Ascending aorta (tissue), 2 donors: ENCODE data around the gene ATXN1. TPM values are rescaled to one million over a fixed set of nuclear protein-coding genes. Genes with fewer than 3 reads are reported as not detected.

Source experiments
- DNase-seq, 2 donors: peaks; one replicate each; pipeline ENCODE4 v3.0.0-alpha.2; 2019; ENCODE audit warnings: low spot score in 2 of 2
- H3K27ac ChIP-seq, 2 donors: fragments of 200-600 bp; sonication (generic); one replicate each; pipeline ENCODE4 v1.5.1; 2016 to 2017; ENCODE audit warnings: mild to moderate bottlenecking in 1 of 2
- H3K27me3 ChIP-seq: fragments of 200-600 bp; sonication (generic); one replicate; pipeline ENCODE4 v1.5.1; 2017
- H3K36me3 ChIP-seq, 2 donors: fragments of 200-600 bp; sonication (generic); one replicate each; pipeline ENCODE4 v1.5.1; 2016
- H3K4me1 ChIP-seq, 2 donors: fragments of 200-600 bp; sonication (generic); one replicate each; pipeline ENCODE4 v1.5.1; 2016 to 2017; ENCODE audit warnings: mild to moderate bottlenecking in 1 of 2
- H3K4me3 ChIP-seq, 2 donors: fragments of 200-600 bp; sonication (generic); one replicate each; pipeline ENCODE4 v1.5.1; 2016 to 2017; ENCODE audit warnings: mild to moderate bottlenecking in 1 of 2
- H3K9me3 ChIP-seq, 2 donors: fragments of 200-600 bp; sonication (generic); one replicate each; pipeline ENCODE4 v1.5.1; 2016
- intact Hi-C: fragments of 100-400 bp; cut with DNase I; formaldehyde crosslinking; loops from one replicate; pipeline ENCODE4 v1.15.1; 2023
- total RNA-seq: library from RNA; depleted of rRNA; stranded (reverse); fragments of >200 nt; gene quantifications from one replicate; pipeline ENCODE4 v1.1.0, GENCODE V29; 2016
- TF ChIP-seq, protein P1 (sequence below), 3 experiments: fragments of 200-600 bp in 2 of 3; fragments of 450-650 bp in 1 of 3; sonication (generic) in 2 of 3; IDR thresholded peaks; one replicate each; pipeline ENCODE4 v1.5.1; 2016 to 2019; ENCODE audit warnings: antibody characterized with exemption in 3 of 3, mild to moderate bottlenecking in 1 of 3, moderate library complexity in 1 of 3

ATXN1 gene
- total RNA-seq, 1 donor from 2014 or later, result 68.3 TPM

DNA sequence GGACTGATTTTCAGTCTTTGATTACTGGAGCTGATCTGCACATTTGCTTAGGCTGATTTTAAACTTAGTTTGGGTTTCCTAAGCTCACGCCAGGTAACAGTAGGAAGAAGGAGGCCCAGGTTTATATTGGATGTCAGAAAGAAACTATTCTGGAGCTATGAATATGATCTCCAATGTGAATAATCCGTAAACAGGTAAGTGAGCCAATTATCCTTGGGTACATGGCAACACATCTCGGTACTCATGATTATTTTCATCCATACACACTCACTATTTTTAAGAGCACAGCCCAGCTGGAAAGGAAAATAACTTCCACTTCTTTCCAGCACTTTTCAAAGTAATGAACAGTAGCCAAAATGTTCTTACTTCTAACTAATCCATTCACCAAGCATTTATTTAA, 7.0 kb downstream of the ATXN1 start:
- Histone ChIP-seq H3K36me3 (peaks cover 0 to 2% of the 10 kb centered on the region in 2 donors), H3K4me1 (peaks cover 7 to 48% of the 10 kb centered on the region in 2 donors), H3K9me3 (no peaks in the 10 kb centered on the region), H3K4me3 (no peak overlapping the region), H3K27ac (no peak overlapping the region), H3K27me3 (no peaks in the 10 kb centered on the region)
- intact Hi-C loops, result no loop called here
- TF ChIP-seq, protein P1, sequence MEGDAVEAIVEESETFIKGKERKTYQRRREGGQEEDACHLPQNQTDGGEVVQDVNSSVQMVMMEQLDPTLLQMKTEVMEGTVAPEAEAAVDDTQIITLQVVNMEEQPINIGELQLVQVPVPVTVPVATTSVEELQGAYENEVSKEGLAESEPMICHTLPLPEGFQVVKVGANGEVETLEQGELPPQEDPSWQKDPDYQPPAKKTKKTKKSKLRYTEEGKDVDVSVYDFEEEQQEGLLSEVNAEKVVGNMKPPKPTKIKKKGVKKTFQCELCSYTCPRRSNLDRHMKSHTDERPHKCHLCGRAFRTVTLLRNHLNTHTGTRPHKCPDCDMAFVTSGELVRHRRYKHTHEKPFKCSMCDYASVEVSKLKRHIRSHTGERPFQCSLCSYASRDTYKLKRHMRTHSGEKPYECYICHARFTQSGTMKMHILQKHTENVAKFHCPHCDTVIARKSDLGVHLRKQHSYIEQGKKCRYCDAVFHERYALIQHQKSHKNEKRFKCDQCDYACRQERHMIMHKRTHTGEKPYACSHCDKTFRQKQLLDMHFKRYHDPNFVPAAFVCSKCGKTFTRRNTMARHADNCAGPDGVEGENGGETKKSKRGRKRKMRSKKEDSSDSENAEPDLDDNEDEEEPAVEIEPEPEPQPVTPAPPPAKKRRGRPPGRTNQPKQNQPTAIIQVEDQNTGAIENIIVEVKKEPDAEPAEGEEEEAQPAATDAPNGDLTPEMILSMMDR (IDR thresholded peaks at IDR 0.05), result no peak
- no peak for DNase-seq

DNA sequence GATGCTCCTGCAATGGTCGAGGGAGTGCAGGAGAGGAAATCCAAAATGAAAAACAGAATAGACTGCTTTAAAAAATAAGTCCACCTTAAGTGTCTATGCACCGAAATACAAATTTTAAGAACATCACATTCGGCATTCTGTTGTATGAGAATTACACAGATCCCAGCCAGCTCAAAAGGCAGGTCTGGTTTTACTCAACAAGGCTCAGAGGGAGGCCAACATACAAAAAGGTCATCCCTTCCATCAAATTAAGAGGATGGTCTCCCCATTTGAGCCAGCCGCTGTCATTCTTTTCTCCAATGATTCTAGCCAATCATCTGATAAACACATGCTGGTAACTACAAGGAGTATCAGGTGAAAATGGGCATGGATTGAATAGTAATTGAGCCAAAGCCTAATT, 7.9 kb downstream of the ATXN1 start:
- peaks cover 0 to 2% of the 10 kb centered on the region in 2 donors for H3K36me3 ChIP-seq
- no peaks in the 10 kb centered on the region for H3K9me3 ChIP-seq
- TF ChIP-seq, protein P1 (IDR thresholded peaks at IDR 0.05), result no peak
- no peak for DNase-seq
- no peak overlapping the region for H3K27ac ChIP-seq
- peaks cover 0 to 42% of the 10 kb centered on the region in 2 donors for H3K4me1 ChIP-seq
- no peak overlapping the region for H3K4me3 ChIP-seq
- intact Hi-C loops, result no loop called here
- no peaks in the 10 kb centered on the region for H3K27me3 ChIP-seq

DNA sequence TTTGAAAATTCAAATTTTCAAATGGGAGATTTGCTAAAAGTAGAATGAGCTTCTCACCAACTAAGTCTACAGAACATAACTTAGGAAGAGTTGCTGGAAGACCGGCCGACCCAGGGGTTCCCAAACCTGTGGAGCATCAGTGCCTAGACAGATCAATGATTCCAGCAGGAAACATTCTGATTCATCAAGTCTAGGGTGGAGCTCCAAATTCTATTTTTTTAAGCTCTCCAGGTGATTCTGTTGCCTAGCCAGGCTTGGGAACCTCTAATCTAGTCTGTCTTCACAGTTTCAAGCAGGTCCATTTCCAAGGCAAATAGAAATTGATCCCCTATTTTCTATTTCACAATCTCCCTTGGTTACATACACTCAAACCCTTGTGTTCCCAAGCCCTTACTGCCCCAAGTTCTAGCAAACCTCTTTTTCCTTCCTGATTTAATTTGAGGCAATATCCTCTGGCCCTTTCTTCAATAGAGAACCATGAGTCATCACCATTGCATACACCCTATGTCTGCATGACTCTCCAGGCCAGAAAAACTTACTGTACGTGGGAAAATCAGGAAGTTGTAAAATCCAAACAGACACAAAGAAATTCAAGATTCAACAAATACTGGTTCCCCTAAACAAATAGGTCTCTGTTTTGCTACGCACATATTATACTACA, 8.9 kb downstream of the ATXN1 start:
- TF ChIP-seq, protein P1 (IDR thresholded peaks at IDR 0.05), result peak in 1 of 3 experiments; percentile 12
- Histone ChIP-seq H3K27me3 (no peaks in the 10 kb centered on the region), H3K27ac (no peak overlapping the region), H3K4me1 (peaks cover 0 to 44% of the 10 kb centered on the region in 2 donors), H3K36me3 (peaks cover 0 to 2% of the 10 kb centered on the region in 2 donors), H3K9me3 (no peaks in the 10 kb centered on the region), H3K4me3 (no peak overlapping the region)
- intact Hi-C loops, result no loop called here
- no peak for DNase-seq

DNA sequence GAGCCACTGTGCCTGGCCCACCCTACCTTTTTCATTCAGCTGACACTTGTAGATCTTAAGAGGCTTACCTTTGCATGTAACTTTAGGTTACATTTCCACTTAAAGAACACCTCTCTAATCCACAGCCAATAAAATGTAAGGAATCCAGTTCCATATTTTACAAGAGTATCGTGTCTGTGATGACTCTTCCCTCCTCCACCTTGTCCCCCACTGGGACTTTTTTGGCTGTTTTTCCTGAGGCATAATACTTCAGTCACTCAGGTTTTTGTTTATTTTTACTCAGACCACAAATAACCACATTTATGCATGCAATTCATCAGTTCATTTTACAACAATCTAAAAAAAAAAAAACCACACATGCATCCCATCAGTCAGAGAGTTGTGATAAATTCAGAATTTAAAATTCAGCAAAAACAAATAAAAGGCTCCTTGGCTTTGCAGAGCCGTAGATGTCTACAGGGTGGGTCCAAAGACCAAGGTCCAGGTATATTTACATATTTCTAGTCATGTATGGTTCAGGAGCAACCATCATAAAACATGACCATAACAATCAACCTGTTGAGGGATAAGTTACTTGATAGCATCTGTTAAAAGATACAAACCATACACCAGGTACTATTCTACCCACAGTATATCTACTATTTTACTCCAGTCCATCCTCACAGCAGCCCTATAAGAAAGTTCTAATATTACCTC, 9.9 kb downstream of the ATXN1 start:
- TF ChIP-seq, protein P1 (IDR thresholded peaks at IDR 0.05), result no peak
- Histone ChIP-seq H3K4me1 (peaks cover 0 to 41% of the 10 kb centered on the region in 2 donors), H3K27me3 (no peaks in the 10 kb centered on the region), H3K27ac (no peak overlapping the region), H3K4me3 (no peak overlapping the region), H3K36me3 (peaks cover 0 to 2% of the 10 kb centered on the region in 2 donors), H3K9me3 (no peaks in the 10 kb centered on the region)
- intact Hi-C loops, result no loop called here
- DNase-seq, result no peak

DNA sequence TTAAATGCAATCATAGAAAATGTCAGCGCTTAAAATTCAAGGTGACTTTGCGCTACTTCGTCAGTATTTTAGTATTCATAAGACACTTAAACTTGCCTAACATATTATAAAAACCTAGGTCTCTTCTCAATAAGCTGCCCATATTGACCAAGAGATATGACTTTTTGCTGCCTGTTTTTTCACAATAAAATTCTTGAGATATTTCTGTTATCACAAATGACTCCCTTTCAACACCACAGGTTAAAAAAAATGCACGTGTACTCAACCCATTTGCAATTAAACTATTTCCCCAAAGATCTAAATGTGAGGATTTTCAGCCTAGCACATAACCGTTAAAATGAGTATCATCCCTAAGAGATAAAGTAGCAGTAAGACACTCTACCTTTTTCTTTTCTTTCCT, 10.7 kb downstream of the ATXN1 start:
- H3K27me3 ChIP-seq, result no peaks in the 10 kb centered on the region
- peaks cover 0 to 2% of the 10 kb centered on the region in 2 donors for H3K36me3 ChIP-seq
- H3K9me3 ChIP-seq, result no peaks in the 10 kb centered on the region
- H3K4me3 ChIP-seq, result no peak overlapping the region
- intact Hi-C loops, result no loop called here
- TF ChIP-seq, protein P1 (IDR thresholded peaks at IDR 0.05), result no peak
- H3K27ac ChIP-seq, result no peak overlapping the region
- DNase-seq, result no peak
- peaks cover 0 to 40% of the 10 kb centered on the region in 2 donors for H3K4me1 ChIP-seq
